Suprapubic skin (tissue), 4 donors: ENCODE data around the gene PPBP.

Experiments
- EP300 ChIP-seq: sonication (generic); formaldehyde crosslinking; IDR thresholded peaks from one replicate; pipeline ENCODE4 v1.6.1; 2017; ENCODE audit warnings: antibody characterized with exemption
- POLR2A ChIP-seq, 2 donors: fragments of 450-650 bp; IDR thresholded peaks; one replicate each; pipeline ENCODE4 v1.6.1; 2017; ENCODE audit warnings: antibody characterized with exemption in 2 of 2, mild to moderate bottlenecking in 2 of 2, moderate library complexity in 2 of 2
- POLR2AphosphoS5 ChIP-seq, 3 donors: sonication (generic); formaldehyde crosslinking; IDR thresholded peaks; one replicate each; pipeline ENCODE4 v1.6.1; 2017; ENCODE audit warnings: antibody characterized with exemption in 3 of 3
- TF ChIP-seq, protein P1 (sequence below), 2 donors: fragments of 200-600 bp in 1 of 2; fragments of 450-650 bp in 1 of 2; sonication (generic) in 1 of 2; IDR thresholded peaks; one replicate each; pipeline ENCODE4 v1.5.1; 2016 to 2019; ENCODE audit warnings: antibody characterized with exemption in 2 of 2, mild to moderate bottlenecking in 1 of 2, moderate library complexity in 1 of 2

DNA sequence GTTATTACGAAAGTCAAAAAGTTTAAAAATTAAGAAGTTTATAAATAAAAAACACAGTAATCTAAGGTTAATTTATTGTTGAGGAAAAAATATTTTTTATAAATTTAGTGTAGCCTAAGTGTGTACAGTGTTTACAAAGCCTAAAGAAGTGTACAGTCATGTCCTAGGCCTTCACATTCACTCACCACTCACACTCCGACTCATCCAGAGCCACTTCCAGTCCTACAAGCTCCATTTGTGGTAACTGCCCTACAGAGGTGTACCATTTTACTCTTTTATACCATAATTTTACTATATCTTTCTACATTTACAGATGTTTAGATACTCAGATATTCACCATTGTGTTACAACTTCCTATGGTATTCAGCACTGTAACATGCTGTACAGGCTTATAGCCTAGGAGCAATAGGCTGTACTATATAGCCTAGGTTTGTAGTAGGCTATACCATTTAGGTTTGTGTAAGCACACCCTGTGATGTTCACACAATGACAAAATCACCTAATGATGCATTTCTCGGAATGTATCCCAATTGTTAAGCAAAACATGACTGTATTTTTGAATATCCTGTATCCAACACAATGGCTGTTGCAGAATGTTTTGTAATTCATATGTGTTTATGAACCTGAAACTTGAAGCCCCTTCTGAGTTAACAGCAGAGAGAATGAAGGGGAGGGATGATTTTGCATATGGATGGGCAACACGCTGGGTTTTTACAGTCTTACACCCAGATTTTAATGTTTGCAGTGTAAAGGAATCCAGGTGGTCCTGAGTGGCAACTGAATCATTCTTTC lies 3.1 kb downstream of the PPBP start:
- TF ChIP-seq, protein P1, sequence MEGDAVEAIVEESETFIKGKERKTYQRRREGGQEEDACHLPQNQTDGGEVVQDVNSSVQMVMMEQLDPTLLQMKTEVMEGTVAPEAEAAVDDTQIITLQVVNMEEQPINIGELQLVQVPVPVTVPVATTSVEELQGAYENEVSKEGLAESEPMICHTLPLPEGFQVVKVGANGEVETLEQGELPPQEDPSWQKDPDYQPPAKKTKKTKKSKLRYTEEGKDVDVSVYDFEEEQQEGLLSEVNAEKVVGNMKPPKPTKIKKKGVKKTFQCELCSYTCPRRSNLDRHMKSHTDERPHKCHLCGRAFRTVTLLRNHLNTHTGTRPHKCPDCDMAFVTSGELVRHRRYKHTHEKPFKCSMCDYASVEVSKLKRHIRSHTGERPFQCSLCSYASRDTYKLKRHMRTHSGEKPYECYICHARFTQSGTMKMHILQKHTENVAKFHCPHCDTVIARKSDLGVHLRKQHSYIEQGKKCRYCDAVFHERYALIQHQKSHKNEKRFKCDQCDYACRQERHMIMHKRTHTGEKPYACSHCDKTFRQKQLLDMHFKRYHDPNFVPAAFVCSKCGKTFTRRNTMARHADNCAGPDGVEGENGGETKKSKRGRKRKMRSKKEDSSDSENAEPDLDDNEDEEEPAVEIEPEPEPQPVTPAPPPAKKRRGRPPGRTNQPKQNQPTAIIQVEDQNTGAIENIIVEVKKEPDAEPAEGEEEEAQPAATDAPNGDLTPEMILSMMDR (IDR thresholded peaks at IDR 0.05): no peak
- no peak for TF ChIP-seq POLR2A (IDR thresholded peaks at IDR 0.05)
- TF ChIP-seq POLR2AphosphoS5 (IDR thresholded peaks at IDR 0.05): no peak
- no peak for TF ChIP-seq EP300
